Medulla oblongata (tissue), 1 donor: ENCODE measurements around the gene CDK14.

Source experiments
- DNase-seq: peaks from one replicate; pipeline ENCODE4 v3.0.0-alpha.2; 2015; ENCODE audit errors: extremely low spot score

The CDK14 gene

DNA sequence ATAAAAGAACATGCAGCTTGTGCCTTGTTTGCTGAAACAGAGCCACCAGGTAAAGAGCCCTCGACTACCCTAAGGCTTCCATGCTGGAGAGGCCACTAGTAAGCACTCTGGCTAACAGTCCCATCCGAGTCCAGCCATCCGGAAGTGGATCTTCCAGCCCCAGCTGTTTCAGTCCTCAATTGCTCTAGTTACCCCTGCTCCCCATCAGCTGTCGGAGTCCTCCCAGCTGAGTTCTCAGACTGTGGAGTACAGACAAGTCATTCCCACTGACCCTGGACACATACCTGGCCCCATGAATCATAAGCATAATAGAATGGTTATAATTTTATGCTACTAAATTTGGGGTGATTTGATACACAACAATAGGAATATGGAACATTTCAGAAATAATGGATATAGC, 654.6 kb downstream of the CDK14 start:
- no peak for DNase-seq

DNA sequence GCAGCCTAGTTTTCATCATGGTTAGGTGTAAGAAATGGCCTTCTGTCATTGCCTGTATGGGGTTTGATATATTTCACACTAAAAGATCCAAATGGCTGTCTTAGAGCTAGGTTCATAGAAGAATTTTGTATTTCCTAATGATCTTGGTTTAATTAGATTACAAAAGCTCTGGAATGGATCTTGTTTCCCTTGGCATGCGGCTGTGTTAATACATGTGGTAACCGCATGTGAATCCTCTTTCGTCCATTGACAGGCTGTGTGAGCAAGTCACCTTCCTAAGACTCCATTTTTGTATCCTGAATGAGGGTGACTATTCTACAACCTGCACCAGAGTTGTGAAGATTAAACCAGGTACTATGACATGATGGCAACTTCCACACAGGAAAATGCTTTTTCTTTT, 655.8 kb downstream of the CDK14 start:
- DNase-seq, result no peak
